AG09319 (cell line): ENCODE results near the gene SLC34A3.

ENCODE experiments used
- DNase-seq: peaks from one replicate; pipeline ENCODE4 v3.0.0-alpha.2; 2010; ENCODE audit warnings: low read depth; ENCODE audit errors: extremely low read depth
- CTCF ChIP-seq: IDR thresholded peaks from 2 replicates; pipeline ENCODE4 v1.5.1; 2011; ENCODE audit warnings: low read depth, mild to moderate bottlenecking, inconsistent platforms, low read length, moderate library complexity

Gene SLC34A3

GRCh38 chr9:137272241-137273094, 41.8 kb downstream of the SLC34A3 start:
- no peak for DNase-seq
- TF ChIP-seq CTCF: no peak

- no peak for TF ChIP-seq CTCF
Observed at GRCh38 chr9:137273095-137273490, 42.4 kb downstream of the SLC34A3 start.

GRCh38 chr9:137273611-137274320, 43.1 kb downstream of the SLC34A3 start:
- TF ChIP-seq CTCF: no peak
- DNase-seq: no peak

More at GRCh38 chr9:137273095-137273490, 42.4 kb downstream of the SLC34A3 start:
- no peak for DNase-seq

GRCh38 chr9:137275203-137275587, 44.5 kb downstream of the SLC34A3 start:
- no peak for TF ChIP-seq CTCF
- DNase-seq: no peak

GRCh38 chr9:137275588-137276472, 45.1 kb downstream of the SLC34A3 start:
- no peak for TF ChIP-seq CTCF

GRCh38 chr9:137276473-137277328, 46.0 kb downstream of the SLC34A3 start:
- TF ChIP-seq CTCF: no peak
- no peak for DNase-seq

More at GRCh38 chr9:137275588-137276472, 45.1 kb downstream of the SLC34A3 start:
- no peak for DNase-seq
